WTC11 (cell line): ENCODE data around the gene CSNK2A1. TPM values are rescaled to one million over a fixed set of nuclear protein-coding genes. Genes with fewer than 3 reads are reported as not detected.

ENCODE experiments used
- ATAC-seq: fragments of 200-7000 bp; cut with Tn5 transposase; 2 replicates; pipeline ENCODE4 v1.10.0; 2021; ENCODE audit warnings: mild to moderate bottlenecking, moderate library complexity
- CTCF ChIA-PET: fragments of 300-600 bp; sonication (Branson Sonifier 250); formaldehyde crosslinking; loops from one replicate; lab custom pipeline; 2021; ENCODE audit warnings: antibody characterized with exemption; lab: Charles Lee
- POLR2A ChIA-PET: fragments of 350-600 bp; sonication (Branson Sonifier 250); formaldehyde crosslinking; loops from one replicate; lab custom pipeline; 2021; ENCODE audit warnings: antibody characterized with exemption; lab: Charles Lee
- DNase-seq: peaks from one replicate; pipeline ENCODE4 v3.0.0; 2021; ENCODE audit warnings: low spot score
- H3K27ac Mint-ChIP-seq: 2 replicates; pipeline ENCODE4 v1.8.0; 2021; ENCODE audit warnings: mixed read lengths
- H3K27me3 Mint-ChIP-seq: 2 replicates; pipeline ENCODE4 v1.8.0; 2021; ENCODE audit warnings: low read depth, mild to moderate bottlenecking, moderate library complexity, mixed read lengths
- H3K36me3 Mint-ChIP-seq: 2 replicates; pipeline ENCODE4 v1.8.0; 2021; ENCODE audit warnings: mixed read lengths
- H3K4me1 Mint-ChIP-seq: 2 replicates; pipeline ENCODE4 v1.8.0; 2022; ENCODE audit warnings: mixed read lengths
- H3K4me3 Mint-ChIP-seq: 2 replicates; pipeline ENCODE4 v1.8.0; 2021; ENCODE audit warnings: mild to moderate bottlenecking, moderate library complexity, mixed read lengths
- H3K9me3 Mint-ChIP-seq: 2 replicates; pipeline ENCODE4 v1.8.0; 2021; ENCODE audit warnings: mixed read lengths
- ATF2 ChIP-seq: sonication (generic); formaldehyde crosslinking; IDR thresholded peaks from 2 replicates; pipeline ENCODE4 v1.8.1; 2022; ENCODE audit warnings: low read depth, missing genetic modification reagents, borderline replicate concordance
- ATF6 ChIP-seq: sonication (generic); formaldehyde crosslinking; IDR thresholded peaks from 2 replicates; pipeline ENCODE4 v1.8.1; 2023; ENCODE audit warnings: mild to moderate bottlenecking, missing genetic modification reagents
- CDX4 ChIP-seq: fragments of 250-450 bp; sonication (Bioruptor Pico); IDR thresholded peaks from 2 replicates; pipeline ENCODE4 v1.9.0; 2021; ENCODE audit warnings: moderate library complexity, mild to moderate bottlenecking, inconsistent platforms, borderline replicate concordance
- E2F5 ChIP-seq: sonication (generic); formaldehyde crosslinking; IDR thresholded peaks from 2 replicates; pipeline ENCODE4 v1.8.1; 2022; ENCODE audit warnings: mild to moderate bottlenecking, moderate library complexity, missing genetic modification reagents
- FOXK1 ChIP-seq: sonication (generic); formaldehyde crosslinking; IDR thresholded peaks from 2 replicates; pipeline ENCODE4 v1.8.0; 2022; ENCODE audit warnings: mild to moderate bottlenecking, moderate library complexity, missing genetic modification reagents
- FOXP1 ChIP-seq: sonication (generic); formaldehyde crosslinking; IDR thresholded peaks from 2 replicates; pipeline ENCODE4 v1.8.0; 2022; ENCODE audit warnings: missing genetic modification reagents, mild to moderate bottlenecking, moderate library complexity, borderline replicate concordance
- FOXP4 ChIP-seq: sonication (generic); formaldehyde crosslinking; IDR thresholded peaks from 2 replicates; pipeline ENCODE4 v1.8.0; 2022; ENCODE audit warnings: mild to moderate bottlenecking, missing genetic modification reagents
- GABPB1 ChIP-seq: sonication (generic); formaldehyde crosslinking; IDR thresholded peaks from 2 replicates; pipeline ENCODE4 v1.8.1; 2023; ENCODE audit warnings: mild to moderate bottlenecking, missing genetic modification reagents
- PRDM15 ChIP-seq: sonication (generic); formaldehyde crosslinking; IDR thresholded peaks from 2 replicates; pipeline ENCODE4 v1.8.0; 2022; ENCODE audit warnings: missing genetic modification reagents
- PRRX2 ChIP-seq: fragments of 250-450 bp; sonication (Bioruptor Pico); IDR thresholded peaks from 2 replicates; pipeline ENCODE4 v1.8.0; 2021; ENCODE audit warnings: mild to moderate bottlenecking
- RELA ChIP-seq: sonication (generic); formaldehyde crosslinking; IDR thresholded peaks from 2 replicates; pipeline ENCODE4 v1.8.1; 2022; ENCODE audit warnings: missing genetic modification reagents, mild to moderate bottlenecking, borderline replicate concordance
- USF1 ChIP-seq: sonication (generic); formaldehyde crosslinking; IDR thresholded peaks from 2 replicates; pipeline ENCODE4 v1.8.0; 2022; ENCODE audit warnings: mild to moderate bottlenecking, missing genetic modification reagents
- ZNF138 ChIP-seq: sonication (generic); formaldehyde crosslinking; conservative IDR thresholded peaks from 2 replicates; pipeline ENCODE4 v1.8.1; 2022; ENCODE audit warnings: mild to moderate bottlenecking, moderate library complexity, missing genetic modification reagents
- ZNF263 ChIP-seq: sonication (generic); formaldehyde crosslinking; IDR thresholded peaks from 2 replicates; pipeline ENCODE4 v1.8.1; 2022; ENCODE audit warnings: low read depth, mild to moderate bottlenecking, moderate library complexity, missing genetic modification reagents
- ZNF416 ChIP-seq: fragments of 250-450 bp; sonication (Bioruptor Pico); IDR thresholded peaks from 2 replicates; pipeline ENCODE4 v1.9.0; 2021; ENCODE audit warnings: mild to moderate bottlenecking, inconsistent platforms
- ZNF425 ChIP-seq: fragments of 250-450 bp; sonication (Bioruptor Pico); conservative IDR thresholded peaks from 2 replicates; pipeline ENCODE4 v1.9.0; 2021; ENCODE audit warnings: mild to moderate bottlenecking
- ZNF532 ChIP-seq: fragments of 250-450 bp; sonication (Bioruptor Pico); IDR thresholded peaks from 2 replicates; pipeline ENCODE4 v1.9.0; 2021; ENCODE audit warnings: mild to moderate bottlenecking, borderline replicate concordance
- total RNA-seq: library from RNA; stranded (reverse); gene quantifications from 3 replicates; pipeline ENCODE4 v1.2.3, GENCODE V29; 2021

CSNK2A1 gene
- total RNA-seq, 1 experiment from 2014 or later = 235 TPM

- Mint-ChIP-seq H3K4me3 (no peak overlapping the region), H3K27ac (no peak overlapping the region), H3K4me1 (peaks cover 21% of the 10 kb centered on the region), H3K9me3 (no peaks in the 10 kb centered on the region), H3K27me3 (peaks cover 43% of the 10 kb centered on the region), H3K36me3 (peaks cover 57% of the 10 kb centered on the region)
- CTCF ChIA-PET = no interaction called here
- POLR2A ChIA-PET = no interaction called here
- TF ChIP-seq E2F5 = no peak
- TF ChIP-seq ZNF425 = no peak
- no peak for TF ChIP-seq PRDM15
- no peak for TF ChIP-seq FOXP1 (CRISPR knock-in tag)
- TF ChIP-seq RELA (CRISPR knock-in tag) = no peak
- no peak for TF ChIP-seq ZNF138 (CRISPR knock-in tag)
- no peak for TF ChIP-seq GABPB1
- no peak for TF ChIP-seq USF1
- no peak for TF ChIP-seq FOXP4 (CRISPR knock-in tag)
- TF ChIP-seq ATF2 (CRISPR knock-in tag) = no peak
- no peak for TF ChIP-seq CDX4
- no peak for TF ChIP-seq PRRX2 (CRISPR knock-in tag)
- TF ChIP-seq ATF6 = no peak
- TF ChIP-seq ZNF263 (CRISPR knock-in tag) = no peak
- no peak for TF ChIP-seq ZNF416 (CRISPR knock-in tag)
- no peak for TF ChIP-seq ZNF532 (CRISPR knock-in tag)
- no peak for TF ChIP-seq FOXK1 (CRISPR knock-in tag)
- no peak for ATAC-seq
- no peak for DNase-seq
Observed at GRCh38 chr20:437787-438486, 105.7 kb downstream of the CSNK2A1 start.
